Gastroesophageal sphincter (tissue), 3 donors: Measurements from ENCODE around the gene CAV1.
"Not testable (repeated sequence)": the region's sequence is repeated elsewhere in the genome, so short reads cannot be mapped to it uniquely, and the experiment has no call there.

Experiments
- EP300 ChIP-seq: sonication (generic); formaldehyde crosslinking; IDR thresholded peaks from one replicate; pipeline ENCODE4 v1.6.1; 2017; ENCODE audit warnings: antibody characterized with exemption, mild to moderate bottlenecking
- POLR2A ChIP-seq, 2 donors: fragments of 450-650 bp; IDR thresholded peaks; one replicate each; pipeline ENCODE4 v1.6.1; 2017; ENCODE audit warnings: antibody characterized with exemption in 2 of 2, mild to moderate bottlenecking in 2 of 2, moderate library complexity in 1 of 2
- TF ChIP-seq, protein P1 (sequence below), 4 experiments: fragments of 200-600 bp in 2 of 4; fragments of 450-650 bp in 2 of 4; sonication (generic) in 1 of 4; IDR thresholded peaks; one replicate each; pipeline ENCODE4 v1.5.1; 2017 to 2019; ENCODE audit warnings: antibody characterized with exemption in 4 of 4, mild to moderate bottlenecking in 2 of 4, moderate library complexity in 2 of 4

GRCh38 chr7:116484389-116484788 lies 40.4 kb upstream of the CAV1 start:
- not testable (repeated sequence) for TF ChIP-seq POLR2A (IDR thresholded peaks at IDR 0.05); EP300
- TF ChIP-seq, protein P1, sequence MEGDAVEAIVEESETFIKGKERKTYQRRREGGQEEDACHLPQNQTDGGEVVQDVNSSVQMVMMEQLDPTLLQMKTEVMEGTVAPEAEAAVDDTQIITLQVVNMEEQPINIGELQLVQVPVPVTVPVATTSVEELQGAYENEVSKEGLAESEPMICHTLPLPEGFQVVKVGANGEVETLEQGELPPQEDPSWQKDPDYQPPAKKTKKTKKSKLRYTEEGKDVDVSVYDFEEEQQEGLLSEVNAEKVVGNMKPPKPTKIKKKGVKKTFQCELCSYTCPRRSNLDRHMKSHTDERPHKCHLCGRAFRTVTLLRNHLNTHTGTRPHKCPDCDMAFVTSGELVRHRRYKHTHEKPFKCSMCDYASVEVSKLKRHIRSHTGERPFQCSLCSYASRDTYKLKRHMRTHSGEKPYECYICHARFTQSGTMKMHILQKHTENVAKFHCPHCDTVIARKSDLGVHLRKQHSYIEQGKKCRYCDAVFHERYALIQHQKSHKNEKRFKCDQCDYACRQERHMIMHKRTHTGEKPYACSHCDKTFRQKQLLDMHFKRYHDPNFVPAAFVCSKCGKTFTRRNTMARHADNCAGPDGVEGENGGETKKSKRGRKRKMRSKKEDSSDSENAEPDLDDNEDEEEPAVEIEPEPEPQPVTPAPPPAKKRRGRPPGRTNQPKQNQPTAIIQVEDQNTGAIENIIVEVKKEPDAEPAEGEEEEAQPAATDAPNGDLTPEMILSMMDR (IDR thresholded peaks at IDR 0.05): not testable (repeated sequence)
